GM19324 (cell line): Measurements from ENCODE around the gene MEIG1.
"Not testable (repeated sequence)": the region's sequence is repeated elsewhere in the genome, so short reads cannot be mapped to it uniquely, and the experiment has no call there.

Experiments
- ATAC-seq: cut with Tn5 transposase; IDR thresholded peaks from one replicate; pipeline ENCODE4 v1.9.1; 2021; ENCODE audit warnings: mild to moderate bottlenecking, moderate library complexity; ENCODE audit not compliant: unreplicated experiment, low FRiP score

Gene MEIG1

GRCh38 chr10:14954001-14954770 lies 5.0 kb upstream of the MEIG1 start, which contains the start of gene DCLRE1C:
Gene DCLRE1C (minus strand): TSS chr10:14954096. CDS start chr10:14954010, 86 bp downstream.
- peak; percentile 88 for ATAC-seq

- no peak for ATAC-seq
Observed at GRCh38 chr10:14954934-14955333, 4.3 kb upstream of the MEIG1 start.

- no peak for ATAC-seq
Observed at GRCh38 chr10:14958872-14959220, 342 bp upstream of the MEIG1 start.

- no peak for ATAC-seq
Observed at GRCh38 chr10:14967897-14968296, 8.7 kb downstream of the MEIG1 start.

GRCh38 chr10:14971867-14972448 lies 12.8 kb downstream of the MEIG1 start:
- ATAC-seq = no peak

- not testable (repeated sequence) for ATAC-seq
Observed at GRCh38 chr10:14974153-14974998, 15.2 kb downstream of the MEIG1 start.

- no peak for ATAC-seq
Observed at GRCh38 chr10:14975672-14976273, 16.6 kb downstream of the MEIG1 start.

GRCh38 chr10:14982744-14983143 lies 23.6 kb downstream of the MEIG1 start:
- ATAC-seq = no peak

- ATAC-seq = not testable (repeated sequence)
Observed at GRCh38 chr10:14989552-14989951, 30.4 kb downstream of the MEIG1 start.

GRCh38 chr10:14991035-14991749 lies 32.0 kb downstream of the MEIG1 start:
- not testable (repeated sequence) for ATAC-seq

GRCh38 chr10:14992336-14992735 lies 33.1 kb downstream of the MEIG1 start:
- not testable (repeated sequence) for ATAC-seq

GRCh38 chr10:14993500-14994455 lies 34.6 kb downstream of the MEIG1 start:
- ATAC-seq = not testable (repeated sequence)

GRCh38 chr10:14995964-14996565 lies 36.9 kb downstream of the MEIG1 start:
- ATAC-seq = no peak

- not testable (repeated sequence) for ATAC-seq
Observed at GRCh38 chr10:15013530-15013929, 54.3 kb downstream of the MEIG1 start.

GRCh38 chr10:15015451-15015850 lies 56.3 kb downstream of the MEIG1 start:
- ATAC-seq = no peak

- ATAC-seq = not testable (repeated sequence)
Observed at GRCh38 chr10:15020966-15021365, 61.8 kb downstream of the MEIG1 start.
